ENCODE measurements around the gene SFXN3. TPM values are rescaled to one million over a fixed set of nuclear protein-coding genes. Genes with fewer than 3 reads are reported as not detected.

The SFXN3 gene
- total and polyA plus RNA-seq, 10 of the 15 experiments (the other 5 are each of a cell fraction or from before 2014, with no cell fraction given), result 0.05 to 11.3 (median 1.2) TPM

- TF ChIP-seq MYC (IDR thresholded peaks at IDR 0.05; ENCODE audit: insufficient read depth, insufficient read length, insufficient replicate concordance, low read length, severe bottlenecking), result peak; percentile 21
- TF ChIP-seq NFYB (IDR thresholded peaks at IDR 0.05; ENCODE audit: insufficient read depth, low read depth, low read length), result peak; percentile 99
- TF ChIP-seq PBX3 (IDR thresholded peaks at IDR 0.05; ENCODE audit: insufficient replicate concordance, low read depth, low read length), result peak; percentile 99
- TF ChIP-seq SP1 (IDR thresholded peaks at IDR 0.05; ENCODE audit: low read depth, low read length), result peak; percentile 97
- TF ChIP-seq PKNOX1 (IDR thresholded peaks at IDR 0.05), result peak; percentile 99
- TF ChIP-seq NBN (IDR thresholded peaks at IDR 0.05), result no peak
- TF ChIP-seq PAX5 (IDR thresholded peaks at IDR 0.05; ENCODE audit: borderline replicate concordance, low read depth, low read length), result no peak
- TF ChIP-seq RELB (IDR thresholded peaks at IDR 0.05; ENCODE audit: low read depth), result no peak
- TF ChIP-seq ZNF622 (IDR thresholded peaks at IDR 0.05), result no peak
- peak; percentile 90 for TF ChIP-seq CHD2 (IDR thresholded peaks at IDR 0.05; ENCODE audit: borderline replicate concordance, low read depth, low read length)
- no peak for TF ChIP-seq NR2C1 (IDR thresholded peaks at IDR 0.05)
- TF ChIP-seq TARDBP (IDR thresholded peaks at IDR 0.05; ENCODE audit: borderline replicate concordance), result no peak
- TF ChIP-seq ZNF274 (IDR thresholded peaks at IDR 0.05; ENCODE audit: insufficient read depth, insufficient read length), result no peak
- TF ChIP-seq TAF1 (IDR thresholded peaks at IDR 0.05; ENCODE audit: borderline replicate concordance, low read depth, low read length), result no peak
- no peak for TF ChIP-seq ZBTB11 (CRISPR knock-in tag; IDR thresholded peaks at IDR 0.05)
- TF ChIP-seq EGR1 (IDR thresholded peaks at IDR 0.05; ENCODE audit: borderline replicate concordance in 1 of 2, low read depth in 2 of 2, low read length in 2 of 2), result peak in 1 of 2 experiments; percentile 76; a peak in 2 of 3 replicates
- no peak for TF ChIP-seq BCL3 (IDR thresholded peaks at IDR 0.05; ENCODE audit: borderline replicate concordance, insufficient read depth, low read depth, low read length, poor library complexity, severe bottlenecking)
- TF ChIP-seq DPF2 (IDR thresholded peaks at IDR 0.05), result peak; percentile 99
Measured at GRCh38 chr10:101031128-101031795, at the start of gene SFXN3, which contains the start of gene PDZD7 (continued).
